Measurements from ENCODE around the gene FBXW11.

GRCh38 chr5:171813270-171813669 is 193.2 kb downstream of the FBXW11 start:
- TF ChIP-seq POLR2A (IDR thresholded peaks at IDR 0.05; ENCODE audit: low read length) (no peak), GATA1 (IDR thresholded peaks at IDR 0.05; ENCODE audit: low read depth, low read length) (no peak)

Measured in erythroblast (primary cell).